SW480 (cell line): ENCODE measurements around the gene POU2F2.

Experiments
- DNase-seq: peaks from one replicate; pipeline ENCODE4 v3.0.0-alpha.2; 2016; ENCODE audit warnings: low spot score

POU2F2 gene

GRCh38 chr19:42099336-42099925 is 32.8 kb downstream of the POU2F2 start:
- DNase-seq = no peak

- no peak for DNase-seq
These were observed 33.5 kb downstream of the POU2F2 start for GRCh38 chr19:42098781-42099180.

GRCh38 chr19:42097461-42097860 is 34.8 kb downstream of the POU2F2 start:
- DNase-seq = no peak

- DNase-seq = no peak
These were observed 35.9 kb downstream of the POU2F2 start for GRCh38 chr19:42096255-42096837.

GRCh38 chr19:42095814-42096230 is 36.4 kb downstream of the POU2F2 start:
- no peak for DNase-seq

GRCh38 chr19:42095142-42095813 is 37.0 kb downstream of the POU2F2 start:
- no peak for DNase-seq

- no peak for DNase-seq
These were observed 38.3 kb downstream of the POU2F2 start for GRCh38 chr19:42093926-42094325.

- no peak for DNase-seq
These were observed 38.7 kb downstream of the POU2F2 start for GRCh38 chr19:42093505-42093904.

- peak; percentile 70 for DNase-seq
These were observed 39.9 kb downstream of the POU2F2 start for GRCh38 chr19:42092350-42092749.

- DNase-seq = no peak
These were observed 40.5 kb downstream of the POU2F2 start for GRCh38 chr19:42091742-42092141.

GRCh38 chr19:42091300-42091699 is 40.9 kb downstream of the POU2F2 start:
- DNase-seq = no peak

GRCh38 chr19:42090672-42091071 is 41.6 kb downstream of the POU2F2 start:
- no peak for DNase-seq

- DNase-seq = no peak
These were observed 42.5 kb downstream of the POU2F2 start for GRCh38 chr19:42089772-42090171.

- DNase-seq = no peak
These were observed 43.0 kb downstream of the POU2F2 start for GRCh38 chr19:42089191-42089750.

GRCh38 chr19:42088471-42089190 is 43.6 kb downstream of the POU2F2 start:
- DNase-seq = no peak

GRCh38 chr19:42086770-42087550 is 45.3 kb downstream of the POU2F2 start:
- no peak for DNase-seq

GRCh38 chr19:42086188-42086736 is 46.0 kb downstream of the POU2F2 start:
- no peak for DNase-seq

GRCh38 chr19:42083537-42083936 is 48.7 kb downstream of the POU2F2 start:
- DNase-seq = no peak

- peak; percentile 50 for DNase-seq
These were observed 50.6 kb downstream of the POU2F2 start for GRCh38 chr19:42081584-42082203.

- no peak for DNase-seq
These were observed 51.4 kb downstream of the POU2F2 start for GRCh38 chr19:42080764-42081375.
